Measurements from ENCODE around the gene ARHGDIB. TPM values are rescaled to one million over a fixed set of nuclear protein-coding genes. Genes with fewer than 3 reads are reported as not detected.

The ARHGDIB gene
- 1.1 and 1.2 TPM in 2 replicates for total RNA-seq

GRCh38 chr12:14961466-14962152 is at the start of gene ARHGDIB:
ARHGDIB (minus strand) TSS chr12:14961601; CDS start chr12:14950712, 10,889 bp downstream.

GRCh38 chr12:14972816-14973215 is 11.4 kb upstream of the ARHGDIB start, which contains the start of gene PDE6H:
PDE6H (plus strand) TSS chr12:14973042; CDS start chr12:14978013, 4,971 bp downstream.

GRCh38 chr12:14938301-14938700 is 23.1 kb downstream of the ARHGDIB start, which contains the start of gene ERP27:
ERP27 (minus strand) TSS chr12:14938537; CDS start chr12:14938508, 29 bp downstream.

Other genes starting within 250 kb of the ARHGDIB start
- 10.0 and 11.4 TPM in 2 replicates for gene WBP11, start 158.1 kb downstream of the ARHGDIB start, total RNA-seq
- gene C12orf60, start 157.9 kb downstream of the ARHGDIB start, total RNA-seq: 0.57 and 0.74 TPM in 2 replicates
- 0.71 and 0.92 TPM in 2 replicates for gene SMCO3, start 147.4 kb downstream of the ARHGDIB start, total RNA-seq
- under 0.01 TPM in 2 replicates for gene ART4, start 118.1 kb downstream of the ARHGDIB start, total RNA-seq
- 8.0 and 15.5 TPM in 2 replicates for gene MGP, start 75.7 kb downstream of the ARHGDIB start, total RNA-seq
- not detected in 2 replicates for gene ERP27, start 23.1 kb downstream of the ARHGDIB start, total RNA-seq
- gene PDE6H, start 11.4 kb upstream of the ARHGDIB start, total RNA-seq: not detected in 2 replicates

Measured in smooth muscle cell of bladder (primary cell).